Measurements from ENCODE around the gene PER2.

DNA sequence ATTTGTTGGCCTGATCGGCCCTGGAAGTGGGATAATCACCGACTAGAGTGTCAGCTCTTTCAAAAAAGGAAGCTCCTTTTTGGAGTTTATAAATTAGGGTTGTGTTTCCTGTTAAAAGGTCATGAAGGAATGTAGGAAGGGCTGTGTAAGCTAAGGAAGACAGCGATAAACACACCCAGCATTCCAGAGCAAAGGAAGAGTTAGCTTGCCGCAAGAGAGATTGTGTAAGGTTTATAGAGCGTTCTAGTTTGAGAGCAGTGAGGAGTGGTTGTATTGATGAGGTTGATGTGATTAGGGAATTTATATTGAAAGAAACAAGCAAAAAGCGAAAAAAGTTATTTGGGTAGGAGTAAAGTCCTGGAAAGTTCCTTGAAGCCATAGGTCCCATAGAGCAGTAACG lies 81.4 kb downstream of the PER2 start:
- TF ChIP-seq, protein P1, sequence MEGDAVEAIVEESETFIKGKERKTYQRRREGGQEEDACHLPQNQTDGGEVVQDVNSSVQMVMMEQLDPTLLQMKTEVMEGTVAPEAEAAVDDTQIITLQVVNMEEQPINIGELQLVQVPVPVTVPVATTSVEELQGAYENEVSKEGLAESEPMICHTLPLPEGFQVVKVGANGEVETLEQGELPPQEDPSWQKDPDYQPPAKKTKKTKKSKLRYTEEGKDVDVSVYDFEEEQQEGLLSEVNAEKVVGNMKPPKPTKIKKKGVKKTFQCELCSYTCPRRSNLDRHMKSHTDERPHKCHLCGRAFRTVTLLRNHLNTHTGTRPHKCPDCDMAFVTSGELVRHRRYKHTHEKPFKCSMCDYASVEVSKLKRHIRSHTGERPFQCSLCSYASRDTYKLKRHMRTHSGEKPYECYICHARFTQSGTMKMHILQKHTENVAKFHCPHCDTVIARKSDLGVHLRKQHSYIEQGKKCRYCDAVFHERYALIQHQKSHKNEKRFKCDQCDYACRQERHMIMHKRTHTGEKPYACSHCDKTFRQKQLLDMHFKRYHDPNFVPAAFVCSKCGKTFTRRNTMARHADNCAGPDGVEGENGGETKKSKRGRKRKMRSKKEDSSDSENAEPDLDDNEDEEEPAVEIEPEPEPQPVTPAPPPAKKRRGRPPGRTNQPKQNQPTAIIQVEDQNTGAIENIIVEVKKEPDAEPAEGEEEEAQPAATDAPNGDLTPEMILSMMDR (IDR thresholded peaks at IDR 0.05) = no peak
- no peak for TF ChIP-seq POLR2A (IDR thresholded peaks at IDR 0.05)
